ENCODE results near the gene CYB5D1. TPM values are rescaled to one million over a fixed set of nuclear protein-coding genes. Genes with fewer than 3 reads are reported as not detected.
A peak's percentile ranks its signal among the peaks of the same experiment; 100 is the strongest.

Gene CYB5D1
- total and polyA plus RNA-seq, 2 experiments from 2014 or later = 12.2 to 14.1 TPM

- no peak for TF ChIP-seq CTCF (IDR thresholded peaks at IDR 0.05; ENCODE audit: poor library complexity)
- TF ChIP-seq EZH2phosphoT487 (IDR thresholded peaks at IDR 0.05; ENCODE audit: low read depth, severe bottlenecking, unreplicated experiment) = no peak
- no peak for TF ChIP-seq EZH2 (IDR thresholded peaks at IDR 0.05; ENCODE audit: borderline replicate concordance)
- H3K4me2 ChIP-seq = no peak overlapping the region
- H2AFZ ChIP-seq = no peak overlapping the region
- H3K9me3 ChIP-seq (ENCODE audit: low read depth) = no peaks in the 10 kb centered on the region
- peaks cover 6% of the 10 kb centered on the region for H3K4me1 ChIP-seq (ENCODE audit: insufficient read depth)
- H4K20me1 ChIP-seq (ENCODE audit: insufficient read depth, poor library complexity, severe bottlenecking) = no peaks in the 10 kb centered on the region
- peak; percentile 3 for DNase-seq (ENCODE audit: low spot score)
- H3K27ac ChIP-seq = no peak overlapping the region
- H3K36me3 ChIP-seq (replicated peaks; ENCODE audit: insufficient read depth, low read depth) = no peaks in the 10 kb centered on the region
- WGBS (ENCODE audit: low lambda C conversion rate, missing lambda C conversion rate) = 92% methylated on average over 8 of the region's 8 CpGs
- H3K4me3 ChIP-seq = no peak overlapping the region
- H3K79me2 ChIP-seq = no peaks in the 10 kb centered on the region
- no peaks in the 10 kb centered on the region for H3K27me3 ChIP-seq
- H3K9me2 ChIP-seq (replicated peaks; ENCODE audit: insufficient read depth) = no peaks in the 10 kb centered on the region
Measured at GRCh38 chr17:7830616-7831015, 27.2 kb upstream of the CYB5D1 start.

GRCh38 chr17:7831233-7831632 lies 26.6 kb upstream of the CYB5D1 start:
- H3K4me3 ChIP-seq = no peak overlapping the region
- WGBS (ENCODE audit: low lambda C conversion rate, missing lambda C conversion rate) = 81% methylated on average over 7 of the region's 7 CpGs
- no peaks in the 10 kb centered on the region for H4K20me1 ChIP-seq (ENCODE audit: insufficient read depth, poor library complexity, severe bottlenecking)
- no peak overlapping the region for H3K27ac ChIP-seq
- DNase-seq (ENCODE audit: low spot score) = peak; percentile 2
- TF ChIP-seq EZH2phosphoT487 (IDR thresholded peaks at IDR 0.05; ENCODE audit: low read depth, severe bottlenecking, unreplicated experiment) = no peak
- TF ChIP-seq CTCF (IDR thresholded peaks at IDR 0.05; ENCODE audit: poor library complexity) = no peak
- TF ChIP-seq EZH2 (IDR thresholded peaks at IDR 0.05; ENCODE audit: borderline replicate concordance) = no peak
- H3K9me2 ChIP-seq (replicated peaks; ENCODE audit: insufficient read depth) = no peaks in the 10 kb centered on the region
- no peaks in the 10 kb centered on the region for H3K36me3 ChIP-seq (replicated peaks; ENCODE audit: insufficient read depth, low read depth)
- no peak overlapping the region for H2AFZ ChIP-seq
- peaks cover 6% of the 10 kb centered on the region for H3K4me1 ChIP-seq (ENCODE audit: insufficient read depth)
- H3K79me2 ChIP-seq = no peaks in the 10 kb centered on the region
- H3K4me2 ChIP-seq = no peak overlapping the region
- H3K9me3 ChIP-seq (ENCODE audit: low read depth) = no peaks in the 10 kb centered on the region
- H3K27me3 ChIP-seq = no peaks in the 10 kb centered on the region

- no peaks in the 10 kb centered on the region for H3K9me2 ChIP-seq (replicated peaks; ENCODE audit: insufficient read depth)
- H2AFZ ChIP-seq = no peak overlapping the region
- H3K36me3 ChIP-seq (replicated peaks; ENCODE audit: insufficient read depth, low read depth) = no peaks in the 10 kb centered on the region
- peaks cover 2% of the 10 kb centered on the region for H3K79me2 ChIP-seq
- no peak for TF ChIP-seq CTCF (IDR thresholded peaks at IDR 0.05; ENCODE audit: poor library complexity)
- TF ChIP-seq EZH2 (IDR thresholded peaks at IDR 0.05; ENCODE audit: borderline replicate concordance) = no peak
- TF ChIP-seq EZH2phosphoT487 (IDR thresholded peaks at IDR 0.05; ENCODE audit: low read depth, severe bottlenecking, unreplicated experiment) = no peak
- H3K27me3 ChIP-seq = no peaks in the 10 kb centered on the region
- no peaks in the 10 kb centered on the region for H4K20me1 ChIP-seq (ENCODE audit: insufficient read depth, poor library complexity, severe bottlenecking)
- H3K4me3 ChIP-seq = no peak overlapping the region
- peaks cover 6% of the 10 kb centered on the region for H3K4me1 ChIP-seq (ENCODE audit: insufficient read depth)
- DNase-seq (ENCODE audit: low spot score) = peak; percentile 3
- H3K4me2 ChIP-seq = no peak overlapping the region
- H3K27ac ChIP-seq = no peak overlapping the region
- WGBS (ENCODE audit: low lambda C conversion rate, missing lambda C conversion rate) = 78% methylated on average over 10 of the region's 10 CpGs
- H3K9me3 ChIP-seq (ENCODE audit: low read depth) = no peaks in the 10 kb centered on the region
Measured at GRCh38 chr17:7832431-7832830, 25.4 kb upstream of the CYB5D1 start.
